Mucosa of descending colon (tissue), 3 donors: ENCODE measurements around the gene CACNB4. TPM values are rescaled to one million over a fixed set of nuclear protein-coding genes. Genes with fewer than 3 reads are reported as not detected.
A peak's percentile ranks its signal among the peaks of the same experiment; 100 is the strongest.

Experiments
- ATAC-seq: fragments of 200-7000 bp; cut with Tn5 transposase; one replicate; pipeline ENCODE4 v1.9.1; 2020; ENCODE audit warnings: mild to moderate bottlenecking, moderate library complexity
- DNase-seq, 3 donors: peaks; one replicate each; pipeline ENCODE4 v3.0.0-alpha.2; 2020
- H3K36me3 ChIP-seq: fragments of 200-600 bp; one replicate; pipeline ENCODE4 v1.8.0; 2021; ENCODE audit warnings: low read depth, mild to moderate bottlenecking
- H3K4me1 ChIP-seq: fragments of 200-600 bp; one replicate; pipeline ENCODE4 v1.8.0; 2021; ENCODE audit warnings: low read depth, mild to moderate bottlenecking
- H3K4me3 ChIP-seq: fragments of 200-600 bp; one replicate; pipeline ENCODE4 v1.8.0; 2021; ENCODE audit warnings: mild to moderate bottlenecking
- H3K9me3 ChIP-seq: fragments of 200-600 bp; one replicate; pipeline ENCODE4 v1.8.0; 2021; ENCODE audit warnings: mild to moderate bottlenecking
- CTCF ChIP-seq: fragments of 200-600 bp; IDR thresholded peaks from one replicate; pipeline ENCODE4 v1.8.0; 2022; ENCODE audit warnings: antibody characterized with exemption, mild to moderate bottlenecking
- intact Hi-C, 2 donors: fragments of 100-400 bp; cut with DNase I in 1 of 2; cut with micrococcal nuclease in 1 of 2; formaldehyde crosslinking; loops; one replicate each; pipeline versions ENCODE4 v1.11.0 to v1.11.1; 2022; cut with DNase I, micrococcal nuclease
- total RNA-seq, 3 donors: library from RNA; stranded (reverse); fragmentation: NEBNext Ultra II Directional in 2 of 3; extraction: Animal tissue kit (Norgen Biotek cat#: 25700) in 2 of 3; gene quantifications; one replicate each; pipeline versions ENCODE4 v1.2.1 to v1.2.4, GENCODE V29; 2021 to 2023
- donor health status: DM: no; HTN: no; CAD: no; lungs with moderate emphysema.
- donor health status: DM: no; HTN: no; CAD: no.
- donor health status: DM: no; HTN: yes; CAD: no.

The CACNB4 gene
- total RNA-seq, 3 donors from 2014 or later: 1.0 to 1.8 (median 1.4) TPM

GRCh38 chr2:151975460-151976414 is 123.1 kb downstream of the CACNB4 start:
- DNase-seq: no peak
- TF ChIP-seq CTCF: no peak
- no peaks in the 10 kb centered on the region for H3K36me3 ChIP-seq
- no peaks in the 10 kb centered on the region for H3K4me1 ChIP-seq
- H3K9me3 ChIP-seq: no peaks in the 10 kb centered on the region
- peak; percentile 72 for ATAC-seq
- intact Hi-C loops: no loop called here
- H3K4me3 ChIP-seq: no peak overlapping the region

- Histone ChIP-seq H3K36me3 (no peaks in the 10 kb centered on the region), H3K4me1 (no peaks in the 10 kb centered on the region), H3K4me3 (no peak overlapping the region), H3K9me3 (no peaks in the 10 kb centered on the region)
- DNase-seq (no peak), ATAC-seq (no peak)
- TF ChIP-seq CTCF: no peak
- intact Hi-C loops: no loop called here
These were observed 123.9 kb downstream of the CACNB4 start for GRCh38 chr2:151974988-151975387.

- Histone ChIP-seq H3K36me3 (no peaks in the 10 kb centered on the region), H3K9me3 (no peaks in the 10 kb centered on the region), H3K4me1 (no peaks in the 10 kb centered on the region), H3K4me3 (no peak overlapping the region)
- intact Hi-C loops: no loop called here
- DNase-seq (no peak), ATAC-seq (no peak)
- TF ChIP-seq CTCF: no peak
These were observed 125.0 kb downstream of the CACNB4 start for GRCh38 chr2:151973901-151974199.

GRCh38 chr2:151973013-151973900 is 125.6 kb downstream of the CACNB4 start:
- intact Hi-C loops: no loop called here
- DNase-seq: no peak
- no peak for TF ChIP-seq CTCF
- H3K4me3 ChIP-seq: no peak overlapping the region
- no peaks in the 10 kb centered on the region for H3K4me1 ChIP-seq
- no peak for ATAC-seq
- no peaks in the 10 kb centered on the region for H3K9me3 ChIP-seq
- H3K36me3 ChIP-seq: no peaks in the 10 kb centered on the region

- DNase-seq: no peak
- Histone ChIP-seq H3K36me3 (no peaks in the 10 kb centered on the region), H3K4me1 (no peaks in the 10 kb centered on the region), H3K4me3 (no peak overlapping the region), H3K9me3 (no peaks in the 10 kb centered on the region)
- ATAC-seq: no peak
- intact Hi-C loops: no loop called here
- TF ChIP-seq CTCF: no peak
These were observed 126.4 kb downstream of the CACNB4 start for GRCh38 chr2:151972241-151973012.
